NCI-H146 treated with DMSO at 0.1 percent for 48 hours (cell line): ENCODE data around the gene TENM3.
"Not testable (repeated sequence)": the region's sequence is repeated elsewhere in the genome, so short reads cannot be mapped to it uniquely, and the experiment has no call there.

Source experiments
- DNase-seq: peaks from one replicate; lab custom pipeline; 2025; ENCODE audit not compliant: unreplicated experiment; lab: John Stamatoyannopoulos, UW

The TENM3 gene

DNA sequence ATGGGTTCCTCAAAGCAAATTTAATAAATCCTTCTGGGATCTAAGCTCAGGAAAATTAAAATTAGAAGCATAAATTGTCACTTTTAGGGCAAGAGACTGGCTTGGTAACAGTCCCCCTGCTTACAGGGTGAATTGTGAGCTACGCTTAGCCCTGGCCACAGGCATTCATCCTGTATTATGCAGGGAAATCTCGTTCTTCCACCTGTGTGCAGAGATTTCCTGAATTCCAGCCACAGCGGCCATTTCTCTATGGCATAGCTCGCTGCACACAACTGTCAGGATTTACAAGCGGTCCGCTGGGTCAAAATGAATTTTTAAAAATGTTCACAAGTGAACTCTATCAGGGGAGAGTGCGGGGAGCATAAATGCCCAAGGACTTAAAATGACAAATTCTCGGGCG, 562.1 kb downstream of the TENM3 start:
- DNase-seq: no peak

- DNase-seq: no peak
These were observed 562.5 kb downstream of the TENM3 start for GRCh38 chr4:182805750-182806149.

GRCh38 chr4:182806259-182807252, 563.4 kb downstream of the TENM3 start:
- DNase-seq: no peak

DNA sequence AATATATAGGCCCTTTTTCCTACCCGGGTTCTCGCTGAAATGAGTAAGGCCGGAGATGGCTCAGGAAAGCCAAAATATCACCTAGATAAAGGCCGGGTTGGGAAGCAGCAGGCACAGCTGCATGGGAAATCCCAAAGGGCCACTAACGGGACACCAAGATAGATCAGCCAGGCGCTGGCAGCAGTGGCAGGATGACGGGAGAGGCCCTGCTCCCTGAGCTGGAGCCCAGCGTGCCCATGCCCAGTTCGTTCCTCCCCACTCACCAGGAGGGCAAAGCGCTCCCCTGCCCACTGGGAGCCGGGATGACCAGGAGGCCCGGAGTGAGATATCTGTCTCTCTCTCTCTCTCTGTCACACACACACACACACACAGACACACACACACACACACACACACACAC, 564.1 kb downstream of the TENM3 start:
- no peak for DNase-seq

DNA sequence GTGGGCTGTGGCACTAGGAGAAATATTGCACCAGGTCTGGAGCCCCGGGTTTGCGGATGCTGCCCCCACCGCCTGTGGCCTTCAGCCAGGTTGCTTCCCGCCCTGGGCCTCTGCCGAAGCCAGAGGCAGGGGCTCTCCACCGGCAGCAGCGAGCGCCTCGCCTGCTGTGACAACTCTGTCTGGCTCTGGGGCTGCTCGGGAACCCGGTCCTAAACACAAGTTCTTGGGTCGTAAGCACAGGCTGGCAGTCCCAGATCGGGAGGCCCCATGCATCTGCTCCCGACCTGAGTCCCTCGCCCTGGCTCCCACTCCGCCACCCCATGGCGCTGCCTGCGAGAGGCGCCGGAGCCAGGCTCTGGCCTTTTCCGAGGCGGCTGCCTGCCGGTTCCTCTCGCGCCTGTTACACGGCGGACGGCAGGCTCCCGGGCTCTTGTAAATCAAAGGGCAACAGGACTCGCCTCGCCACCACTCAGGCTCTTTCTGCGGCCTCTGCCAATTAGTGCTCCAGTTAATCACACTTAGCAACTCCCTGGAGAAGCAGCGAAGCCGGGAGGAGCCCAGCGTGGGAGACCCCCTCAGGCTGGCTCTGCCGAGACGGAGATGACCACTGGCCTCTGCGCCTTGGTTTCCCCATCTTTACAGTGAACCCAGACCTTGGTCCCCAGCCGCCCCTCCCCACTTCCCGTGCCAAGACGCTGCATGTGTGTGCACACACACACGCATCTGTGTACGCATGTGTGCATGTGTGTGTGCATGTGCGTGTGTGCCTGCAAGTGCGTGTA, 564.8 kb downstream of the TENM3 start:
- no peak for DNase-seq

DNA sequence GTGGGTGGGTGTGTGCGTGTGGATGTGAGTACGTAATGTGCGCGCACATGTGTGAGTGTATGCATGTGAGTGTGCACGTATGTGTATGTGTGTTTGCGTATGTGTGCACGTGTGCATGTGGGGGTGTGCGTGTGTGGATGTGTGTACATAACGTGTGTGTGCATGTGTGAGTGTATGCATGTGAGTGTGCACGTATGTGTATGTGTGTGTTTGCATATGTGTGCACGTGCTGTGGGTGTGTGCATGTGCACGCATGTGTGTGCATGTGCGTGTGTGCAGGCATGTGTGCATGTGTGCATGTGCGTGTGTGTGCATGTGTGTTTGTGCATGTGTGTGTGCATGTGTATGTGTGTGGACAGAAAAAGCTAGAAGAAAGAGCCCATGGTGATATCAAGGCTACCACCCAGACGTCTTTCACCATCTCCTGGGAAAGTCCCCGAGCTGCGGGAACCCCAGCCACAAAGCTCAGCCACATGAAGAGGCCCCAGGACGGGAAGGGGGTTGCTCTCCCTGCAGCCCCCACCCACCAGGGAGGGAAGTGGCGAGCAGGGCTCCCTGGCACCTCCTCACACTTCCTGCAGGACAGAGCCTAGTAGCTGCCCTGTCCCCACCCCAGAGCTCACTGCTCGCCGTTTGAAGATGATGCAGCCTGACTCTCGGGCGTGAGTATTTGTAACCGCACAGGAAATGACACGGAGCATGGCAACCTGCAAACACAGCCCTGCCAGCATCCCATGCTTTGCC, 565.6 kb downstream of the TENM3 start:
- DNase-seq: no peak

DNA sequence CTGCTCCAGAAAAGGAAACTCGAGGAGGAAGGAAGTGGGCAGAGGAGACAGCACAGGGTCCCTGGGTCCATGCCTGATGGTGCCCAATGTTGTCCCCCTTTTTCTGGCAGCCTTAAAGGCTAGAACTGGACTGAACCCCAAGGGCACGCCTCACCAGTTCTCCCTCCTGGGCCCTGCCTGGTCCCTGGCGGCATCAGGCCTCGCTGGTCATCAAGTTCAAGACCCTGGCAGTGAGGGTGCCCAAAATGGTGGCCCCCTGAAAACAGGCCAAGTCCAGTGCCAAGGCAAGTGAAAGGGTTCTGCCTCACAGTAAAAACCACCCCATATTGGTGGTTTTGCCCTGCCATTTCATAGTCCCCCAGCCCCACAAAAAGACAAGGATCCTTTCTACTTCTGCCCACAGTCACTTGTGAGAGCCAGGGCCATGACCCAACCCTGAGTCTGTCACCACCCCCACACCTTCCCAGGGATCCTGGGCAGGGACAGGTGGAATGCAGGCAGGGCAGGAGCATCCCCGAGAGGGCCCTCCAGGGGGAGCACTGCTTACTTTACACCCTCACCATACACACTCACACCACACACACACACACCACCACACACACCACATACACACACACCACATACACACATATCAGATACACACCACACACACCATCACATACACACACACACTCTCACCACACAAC, 566.4 kb downstream of the TENM3 start:
- no peak for DNase-seq

- no peak for DNase-seq
These were observed 567.0 kb downstream of the TENM3 start for GRCh38 chr4:182810103-182810615.

DNA sequence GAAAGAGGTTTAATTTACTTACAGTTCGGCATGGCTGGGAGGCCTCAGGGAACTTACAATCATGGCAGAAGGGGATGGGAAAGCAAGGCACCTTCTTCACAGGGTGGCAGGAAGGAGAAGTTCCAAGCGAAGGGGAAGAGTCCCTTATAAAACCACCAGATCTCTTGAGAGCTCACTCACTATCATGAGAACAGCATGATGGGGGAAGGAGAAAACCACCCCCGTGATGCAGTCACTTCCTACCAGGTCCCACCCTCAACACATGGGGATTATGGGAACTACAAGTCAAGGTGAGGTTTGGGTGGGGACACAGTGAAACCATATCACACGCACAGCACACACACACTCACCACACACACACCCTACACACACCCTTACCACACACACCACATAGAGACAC, 569.7 kb downstream of the TENM3 start:
- no peak for DNase-seq

- not testable (repeated sequence) for DNase-seq
These were observed 570.9 kb downstream of the TENM3 start for GRCh38 chr4:182814065-182814464.

- DNase-seq: no peak
These were observed 575.9 kb downstream of the TENM3 start for GRCh38 chr4:182818926-182819730.

GRCh38 chr4:182819751-182820150, 576.5 kb downstream of the TENM3 start:
- no peak for DNase-seq

DNA sequence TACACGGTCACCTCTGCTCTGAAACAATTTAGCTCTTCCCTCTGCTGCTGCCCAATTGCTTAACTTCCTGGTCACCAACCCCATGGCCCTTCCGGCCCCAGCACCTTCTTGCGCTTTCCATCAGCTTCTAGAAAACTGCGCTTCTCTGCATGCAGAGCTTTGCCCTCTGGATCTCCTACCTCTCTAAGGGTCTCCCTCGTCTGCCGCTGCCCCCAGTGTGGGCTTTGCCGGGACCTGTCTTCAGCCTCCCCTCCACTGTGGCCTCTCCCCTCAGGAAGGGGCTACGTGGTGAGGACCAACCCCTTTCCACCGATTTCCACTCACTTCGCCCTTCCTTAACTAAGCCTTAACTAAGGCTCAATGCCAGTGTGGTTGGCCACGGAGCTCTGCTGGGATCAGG, 579.4 kb downstream of the TENM3 start:
- no peak for DNase-seq

- no peak for DNase-seq
These were observed 580.4 kb downstream of the TENM3 start for GRCh38 chr4:182823576-182823975.

GRCh38 chr4:182825003-182825402, 581.8 kb downstream of the TENM3 start:
- no peak for DNase-seq

DNA sequence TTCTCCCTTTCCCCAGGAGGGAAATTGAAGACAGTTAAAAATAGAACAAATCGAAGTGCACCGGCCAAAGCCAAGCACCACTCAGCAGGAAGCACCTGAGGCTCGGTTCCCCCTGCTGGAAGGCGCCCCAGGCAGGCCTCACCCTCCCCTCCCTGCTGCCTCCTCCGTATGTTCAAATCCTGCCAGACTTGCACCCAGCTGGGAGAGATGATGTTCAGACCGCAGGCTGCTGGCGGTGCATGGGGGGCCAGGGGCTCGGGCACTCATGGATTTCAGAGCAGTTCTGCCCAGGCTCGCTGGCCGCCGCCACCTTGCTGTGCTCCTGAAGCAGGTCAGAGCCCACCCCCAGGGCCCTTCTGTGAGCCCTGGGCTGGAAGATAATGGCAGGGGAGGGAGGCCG, 582.6 kb downstream of the TENM3 start:
- no peak for DNase-seq

DNA sequence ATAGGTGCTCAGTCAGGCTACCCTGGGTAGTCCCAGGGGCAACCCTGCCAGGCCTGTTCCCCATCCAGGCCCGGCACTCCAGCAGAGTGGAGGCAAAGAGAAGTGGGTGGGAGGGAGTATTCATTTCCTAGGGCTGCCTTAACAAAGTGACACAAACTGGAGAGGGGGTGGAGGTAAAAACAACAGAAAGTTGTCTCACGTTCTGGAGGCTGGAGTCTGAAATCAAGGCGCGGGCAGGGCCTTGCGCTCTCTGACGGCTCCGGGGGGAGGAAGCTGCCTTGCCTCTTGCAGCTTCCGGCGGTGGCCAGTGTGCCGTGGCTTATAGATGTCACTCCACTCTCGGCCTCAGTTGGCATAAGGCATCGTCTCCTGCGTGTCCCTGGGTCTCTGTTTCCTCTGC, 583.2 kb downstream of the TENM3 start:
- DNase-seq: no peak

DNA sequence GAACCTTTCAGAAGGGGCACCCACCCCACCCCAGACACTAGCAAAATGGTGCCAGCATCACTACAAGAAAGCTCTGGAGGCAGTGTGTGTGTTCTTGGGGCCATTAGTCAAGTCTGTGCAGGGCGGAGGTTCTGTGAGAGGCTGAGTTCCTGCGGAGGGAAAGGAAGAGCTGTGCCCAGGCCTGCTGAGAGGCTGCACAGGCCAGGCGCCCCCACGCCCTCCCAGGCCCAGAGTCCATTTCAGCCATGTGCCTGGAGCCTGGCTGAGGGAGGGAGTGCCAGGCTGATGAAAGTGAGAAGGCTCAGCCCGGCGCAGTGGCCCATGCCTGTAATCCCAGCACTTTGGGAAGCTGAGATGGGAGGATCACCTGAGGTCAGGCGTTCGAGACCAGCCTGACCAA, 584.0 kb downstream of the TENM3 start:
- DNase-seq: no peak

DNA sequence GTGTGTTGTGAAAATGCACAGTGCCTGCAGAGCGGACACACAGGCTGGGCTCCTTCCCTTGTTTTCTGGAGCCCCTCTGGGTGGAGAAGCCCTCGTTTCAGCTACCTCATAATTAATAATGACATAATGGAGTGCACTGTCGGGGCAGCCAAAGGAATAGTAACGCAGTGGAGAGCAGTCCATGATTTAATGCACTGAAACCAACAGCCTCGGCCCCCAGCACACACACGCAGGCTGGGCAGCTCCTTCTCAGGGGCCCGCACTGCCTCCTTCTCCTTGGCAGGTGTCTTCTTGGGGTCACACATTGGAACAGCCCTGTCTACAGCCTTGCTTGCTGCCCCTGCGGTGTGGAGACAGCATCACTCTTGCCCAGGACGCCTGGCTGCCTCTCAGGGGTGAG, 584.8 kb downstream of the TENM3 start:
- DNase-seq: no peak
